ENCODE measurements around the gene PLXND1.

The PLXND1 gene

GRCh38 chr3:129622933-129623332 lies 16.5 kb upstream of the PLXND1 start:
- Mint-ChIP-seq H3K9me3 (no peaks in the 10 kb centered on the region), H3K4me1 (ENCODE audit: low read depth in 2 of 2) (peaks cover 17 to 24% of the 10 kb centered on the region in 2 donors), H3K36me3 (ENCODE audit: insufficient read depth) (peaks cover 3% of the 10 kb centered on the region), H3K27ac (no peak overlapping the region), H3K4me3 (no peak overlapping the region), H3K27me3 (peaks cover 9% of the 10 kb centered on the region in 2 donors)
- no peak for DNase-seq
- ATAC-seq (replicated peaks): no peak

GRCh38 chr3:129622226-129622874 lies 15.9 kb upstream of the PLXND1 start:
- Mint-ChIP-seq H3K4me3 (no peak overlapping the region), H3K4me1 (ENCODE audit: low read depth in 2 of 2) (peaks cover 12 to 19% of the 10 kb centered on the region in 2 donors), H3K27ac (no peak overlapping the region), H3K36me3 (ENCODE audit: insufficient read depth) (no peaks in the 10 kb centered on the region), H3K27me3 (peaks cover 9% of the 10 kb centered on the region in 2 donors), H3K9me3 (no peaks in the 10 kb centered on the region)
- DNase-seq (no peak), ATAC-seq (replicated peaks) (no peak)

GRCh38 chr3:129621626-129622225 lies 15.2 kb upstream of the PLXND1 start:
- Mint-ChIP-seq H3K27me3 (peaks cover 9% of the 10 kb centered on the region in 2 donors), H3K9me3 (no peaks in the 10 kb centered on the region), H3K4me1 (ENCODE audit: low read depth in 2 of 2) (peaks cover 9 to 15% of the 10 kb centered on the region in 2 donors), H3K36me3 (ENCODE audit: insufficient read depth) (no peaks in the 10 kb centered on the region), H3K4me3 (no peak overlapping the region), H3K27ac (no peak overlapping the region)
- DNase-seq (no peak), ATAC-seq (replicated peaks) (no peak)

- Mint-ChIP-seq H3K9me3 (no peaks in the 10 kb centered on the region), H3K27me3 (peaks cover 9% of the 10 kb centered on the region in 2 donors), H3K27ac (no peak overlapping the region), H3K4me3 (no peak overlapping the region), H3K36me3 (ENCODE audit: insufficient read depth) (no peaks in the 10 kb centered on the region), H3K4me1 (ENCODE audit: low read depth in 2 of 2) (peaks cover 9 to 15% of the 10 kb centered on the region in 2 donors)
- DNase-seq (no peak), ATAC-seq (replicated peaks) (no peak)
These were observed 14.5 kb upstream of the PLXND1 start for GRCh38 chr3:129620828-129621559.

GRCh38 chr3:129619726-129620162 lies 13.3 kb upstream of the PLXND1 start:
- Mint-ChIP-seq H3K36me3 (ENCODE audit: insufficient read depth) (no peaks in the 10 kb centered on the region), H3K4me3 (no peak overlapping the region), H3K27me3 (peaks cover 9% of the 10 kb centered on the region in 2 donors), H3K4me1 (ENCODE audit: low read depth in 2 of 2) (peaks cover 9 to 15% of the 10 kb centered on the region in 2 donors), H3K9me3 (no peaks in the 10 kb centered on the region), H3K27ac (no peak overlapping the region)
- ATAC-seq (replicated peaks) (no peak), DNase-seq (no peak)

- Mint-ChIP-seq H3K27ac (peak overlapping the region; percentile 39 to 78), H3K4me1 (ENCODE audit: low read depth in 2 of 2) (peaks cover 9 to 15% of the 10 kb centered on the region in 2 donors)
- DNase-seq: no peak
These were observed 12.6 kb upstream of the PLXND1 start for GRCh38 chr3:129618901-129619671.

GRCh38 chr3:129618186-129618820 lies 11.8 kb upstream of the PLXND1 start:
- H3K27me3 Mint-ChIP-seq: peaks cover 9% of the 10 kb centered on the region in 2 donors
- ATAC-seq (replicated peaks): no peak

More at GRCh38 chr3:129618901-129619671, 12.6 kb upstream of the PLXND1 start:
- H3K4me3 Mint-ChIP-seq: peak overlapping the region; percentile 3 to 15
- ATAC-seq (replicated peaks): no peak
- H3K36me3 Mint-ChIP-seq (ENCODE audit: insufficient read depth): no peaks in the 10 kb centered on the region
- H3K9me3 Mint-ChIP-seq: no peaks in the 10 kb centered on the region
- peaks cover 9% of the 10 kb centered on the region in 2 donors for H3K27me3 Mint-ChIP-seq

GRCh38 chr3:129617381-129618185 lies 11.1 kb upstream of the PLXND1 start:
- peaks cover 9 to 15% of the 10 kb centered on the region in 2 donors for H3K4me1 Mint-ChIP-seq (ENCODE audit: low read depth in 2 of 2)
- no peak for ATAC-seq (replicated peaks)
- peak overlapping the region; percentile 5 to 39 for H3K27ac Mint-ChIP-seq
- H3K9me3 Mint-ChIP-seq: no peaks in the 10 kb centered on the region
- DNase-seq: no peak
- no peak overlapping the region for H3K4me3 Mint-ChIP-seq
- peaks cover 9% of the 10 kb centered on the region in 2 donors for H3K27me3 Mint-ChIP-seq
- no peaks in the 10 kb centered on the region for H3K36me3 Mint-ChIP-seq (ENCODE audit: insufficient read depth)

More at GRCh38 chr3:129618186-129618820, 11.8 kb upstream of the PLXND1 start:
- H3K4me1 Mint-ChIP-seq (ENCODE audit: low read depth in 2 of 2): peaks cover 9 to 15% of the 10 kb centered on the region in 2 donors
- H3K36me3 Mint-ChIP-seq (ENCODE audit: insufficient read depth): no peaks in the 10 kb centered on the region
- peak overlapping the region; percentile 39 to 78 for H3K27ac Mint-ChIP-seq
- no peaks in the 10 kb centered on the region for H3K9me3 Mint-ChIP-seq
- peak overlapping the region in 1 of 2 donors; percentile 3 for H3K4me3 Mint-ChIP-seq
- no peak for DNase-seq

GRCh38 chr3:129616713-129617112 lies 10.2 kb upstream of the PLXND1 start:
- Mint-ChIP-seq H3K36me3 (ENCODE audit: insufficient read depth) (no peaks in the 10 kb centered on the region), H3K27ac (peak overlapping the region in 1 of 2 donors; percentile 5), H3K9me3 (no peaks in the 10 kb centered on the region), H3K4me3 (no peak overlapping the region), H3K4me1 (ENCODE audit: low read depth in 2 of 2) (peaks cover 9 to 17% of the 10 kb centered on the region in 2 donors), H3K27me3 (peaks cover 9% of the 10 kb centered on the region in 2 donors)
- no peak for ATAC-seq (replicated peaks)
- DNase-seq: no peak

GRCh38 chr3:129616291-129616690 lies 9.8 kb upstream of the PLXND1 start:
- Mint-ChIP-seq H3K27ac (no peak overlapping the region), H3K4me1 (ENCODE audit: low read depth in 2 of 2) (peaks cover 9 to 21% of the 10 kb centered on the region in 2 donors), H3K36me3 (ENCODE audit: insufficient read depth) (no peaks in the 10 kb centered on the region), H3K27me3 (peaks cover 9% of the 10 kb centered on the region in 2 donors), H3K4me3 (no peak overlapping the region), H3K9me3 (no peaks in the 10 kb centered on the region)
- DNase-seq (no peak), ATAC-seq (replicated peaks) (no peak)

GRCh38 chr3:129615751-129616281 lies 9.3 kb upstream of the PLXND1 start:
- ATAC-seq (replicated peaks): no peak
- DNase-seq: no peak
- Mint-ChIP-seq H3K27ac (no peak overlapping the region), H3K4me3 (no peak overlapping the region), H3K9me3 (no peaks in the 10 kb centered on the region), H3K4me1 (ENCODE audit: low read depth in 2 of 2) (peaks cover 9 to 22% of the 10 kb centered on the region in 2 donors), H3K27me3 (peaks cover 9% of the 10 kb centered on the region in 2 donors), H3K36me3 (ENCODE audit: insufficient read depth) (no peaks in the 10 kb centered on the region)

- H3K4me3 Mint-ChIP-seq: no peak overlapping the region
- peaks cover 9% of the 10 kb centered on the region in 2 donors for H3K27me3 Mint-ChIP-seq
- H3K4me1 Mint-ChIP-seq (ENCODE audit: low read depth in 2 of 2): peaks cover 9 to 22% of the 10 kb centered on the region in 2 donors
- H3K27ac Mint-ChIP-seq: peak overlapping the region in 1 of 2 donors; percentile 47
- no peaks in the 10 kb centered on the region for H3K9me3 Mint-ChIP-seq
- ATAC-seq (replicated peaks) (no peak), DNase-seq (no peak)
- no peaks in the 10 kb centered on the region for H3K36me3 Mint-ChIP-seq (ENCODE audit: insufficient read depth)
These were observed 8.5 kb upstream of the PLXND1 start for GRCh38 chr3:129614927-129615363.
